COLO668 (cell line): ENCODE measurements around the gene PVALEF.

Experiments used
- DNase-seq: peaks from one replicate; lab custom pipeline; 2025; ENCODE audit not compliant: unreplicated experiment; lab: John Stamatoyannopoulos, UW

PVALEF gene

GRCh38 chr17:81128338-81128737, 37.0 kb upstream of the PVALEF start:
- no peak for DNase-seq

- DNase-seq = no peak
These were observed 36.5 kb upstream of the PVALEF start for GRCh38 chr17:81128774-81129173.

- DNase-seq = no peak
These were observed 36.0 kb upstream of the PVALEF start for GRCh38 chr17:81129289-81129688.

GRCh38 chr17:81129711-81130367, 35.5 kb upstream of the PVALEF start:
- DNase-seq = no peak

GRCh38 chr17:81130385-81131361, 34.6 kb upstream of the PVALEF start:
- DNase-seq = no peak

- DNase-seq = no peak
These were observed 33.7 kb upstream of the PVALEF start for GRCh38 chr17:81131486-81132196.

GRCh38 chr17:81132197-81132540, 33.1 kb upstream of the PVALEF start:
- DNase-seq = no peak

GRCh38 chr17:81132770-81133723, 32.3 kb upstream of the PVALEF start:
- DNase-seq = no peak

- DNase-seq = no peak
These were observed 31.1 kb upstream of the PVALEF start for GRCh38 chr17:81134064-81134781.

GRCh38 chr17:81135505-81136278, 29.6 kb upstream of the PVALEF start:
- peak; percentile 40 for DNase-seq

- DNase-seq = no peak
These were observed 28.9 kb upstream of the PVALEF start for GRCh38 chr17:81136366-81136765.

- DNase-seq = no peak
These were observed 28.1 kb upstream of the PVALEF start for GRCh38 chr17:81137248-81137647.

- DNase-seq = no peak
These were observed 27.2 kb upstream of the PVALEF start for GRCh38 chr17:81138083-81138482.

- DNase-seq = no peak
These were observed 26.8 kb upstream of the PVALEF start for GRCh38 chr17:81138500-81138899.

GRCh38 chr17:81139428-81139827, 25.9 kb upstream of the PVALEF start:
- DNase-seq = no peak

GRCh38 chr17:81140018-81140417, 25.3 kb upstream of the PVALEF start:
- no peak for DNase-seq

- DNase-seq = no peak
These were observed 24.6 kb upstream of the PVALEF start for GRCh38 chr17:81140695-81141094.

GRCh38 chr17:81142301-81143199, 22.8 kb upstream of the PVALEF start:
- peak; percentile 71 for DNase-seq
